GM12875 (cell line): ENCODE data around the gene SMPD3.

Experiments
- H3K4me3 ChIP-seq: one replicate; pipeline ENCODE4 v1.5.1; 2011; ENCODE audit warnings: low read depth, low read length, control low read depth
- TF ChIP-seq, protein P1 (sequence below): IDR thresholded peaks from 2 replicates; pipeline ENCODE4 v1.5.1; 2011; ENCODE audit warnings: low read depth, mild to moderate bottlenecking, control low read depth, inconsistent platforms, low read length, moderate library complexity, borderline replicate concordance; ENCODE audit not compliant: insufficient read depth

Gene SMPD3

DNA sequence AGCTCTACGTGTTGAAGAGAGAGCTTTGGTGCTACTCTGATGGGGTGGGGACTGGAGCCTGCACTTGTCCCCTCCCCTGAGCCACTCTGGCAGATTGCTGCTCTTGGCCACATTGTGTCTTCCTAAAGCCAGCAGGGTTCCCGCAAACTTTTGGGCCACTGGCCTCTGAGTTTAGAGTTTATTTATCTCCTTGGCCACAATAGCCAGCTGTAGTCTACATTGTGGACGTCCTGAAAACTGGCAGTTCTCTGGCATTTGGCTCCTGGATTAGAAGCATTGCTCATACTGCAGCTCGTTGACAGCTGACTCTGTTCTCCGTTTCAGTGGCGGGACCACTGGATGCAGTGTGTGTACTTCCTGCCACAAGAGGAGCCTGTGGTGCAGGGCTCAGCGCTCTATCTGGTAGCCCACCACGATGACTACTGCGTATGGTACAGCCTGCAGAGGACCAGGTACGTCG, 102.9 kb downstream of the SMPD3 start:
- TF ChIP-seq, protein P1, sequence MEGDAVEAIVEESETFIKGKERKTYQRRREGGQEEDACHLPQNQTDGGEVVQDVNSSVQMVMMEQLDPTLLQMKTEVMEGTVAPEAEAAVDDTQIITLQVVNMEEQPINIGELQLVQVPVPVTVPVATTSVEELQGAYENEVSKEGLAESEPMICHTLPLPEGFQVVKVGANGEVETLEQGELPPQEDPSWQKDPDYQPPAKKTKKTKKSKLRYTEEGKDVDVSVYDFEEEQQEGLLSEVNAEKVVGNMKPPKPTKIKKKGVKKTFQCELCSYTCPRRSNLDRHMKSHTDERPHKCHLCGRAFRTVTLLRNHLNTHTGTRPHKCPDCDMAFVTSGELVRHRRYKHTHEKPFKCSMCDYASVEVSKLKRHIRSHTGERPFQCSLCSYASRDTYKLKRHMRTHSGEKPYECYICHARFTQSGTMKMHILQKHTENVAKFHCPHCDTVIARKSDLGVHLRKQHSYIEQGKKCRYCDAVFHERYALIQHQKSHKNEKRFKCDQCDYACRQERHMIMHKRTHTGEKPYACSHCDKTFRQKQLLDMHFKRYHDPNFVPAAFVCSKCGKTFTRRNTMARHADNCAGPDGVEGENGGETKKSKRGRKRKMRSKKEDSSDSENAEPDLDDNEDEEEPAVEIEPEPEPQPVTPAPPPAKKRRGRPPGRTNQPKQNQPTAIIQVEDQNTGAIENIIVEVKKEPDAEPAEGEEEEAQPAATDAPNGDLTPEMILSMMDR = no peak

DNA sequence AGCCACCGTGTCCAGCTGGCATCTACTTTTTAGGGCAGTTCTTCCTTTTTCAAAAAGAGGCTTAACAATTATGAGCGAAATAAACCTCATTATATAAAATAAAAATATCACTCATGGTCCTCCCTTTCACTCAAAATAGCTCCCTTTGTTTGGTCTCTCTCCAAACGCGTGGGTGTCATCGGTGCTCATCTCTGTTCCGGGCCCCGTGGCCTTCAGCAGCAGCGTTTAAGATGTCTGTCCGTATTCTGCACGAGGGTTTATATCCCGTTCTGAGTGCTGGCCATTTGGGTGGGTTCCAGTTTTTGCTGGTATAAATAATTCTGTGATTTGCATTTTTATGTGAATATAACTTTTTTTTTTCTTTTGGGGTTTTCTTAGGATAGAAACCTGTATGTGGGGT, 104.1 kb downstream of the SMPD3 start:
- TF ChIP-seq, protein P1 = no peak
- no peak overlapping the region for H3K4me3 ChIP-seq

More for the DNA sequence above, 102.9 kb downstream of the SMPD3 start:
- H3K4me3 ChIP-seq = no peak overlapping the region

DNA sequence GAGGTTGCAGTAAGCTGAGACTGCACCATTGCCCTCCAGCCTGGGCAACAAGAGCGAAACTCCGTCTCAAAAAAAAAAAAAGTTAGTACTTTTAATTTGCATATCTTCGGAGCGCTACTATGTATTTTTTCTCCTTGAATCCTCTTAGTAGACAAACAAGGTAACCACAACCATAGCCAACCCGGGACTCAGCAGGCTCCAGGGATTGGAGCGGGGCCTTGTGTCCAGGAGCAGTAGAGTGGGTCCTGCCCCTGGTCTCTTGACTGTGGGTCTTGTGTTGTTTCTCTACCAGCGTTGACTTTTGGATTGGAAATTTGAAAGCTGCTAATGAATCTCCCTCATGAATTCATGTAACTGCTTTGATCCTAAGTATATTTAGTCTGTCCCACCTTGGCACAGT, 105.2 kb downstream of the SMPD3 start:
- TF ChIP-seq, protein P1 = no peak
- H3K4me3 ChIP-seq = no peak overlapping the region

DNA sequence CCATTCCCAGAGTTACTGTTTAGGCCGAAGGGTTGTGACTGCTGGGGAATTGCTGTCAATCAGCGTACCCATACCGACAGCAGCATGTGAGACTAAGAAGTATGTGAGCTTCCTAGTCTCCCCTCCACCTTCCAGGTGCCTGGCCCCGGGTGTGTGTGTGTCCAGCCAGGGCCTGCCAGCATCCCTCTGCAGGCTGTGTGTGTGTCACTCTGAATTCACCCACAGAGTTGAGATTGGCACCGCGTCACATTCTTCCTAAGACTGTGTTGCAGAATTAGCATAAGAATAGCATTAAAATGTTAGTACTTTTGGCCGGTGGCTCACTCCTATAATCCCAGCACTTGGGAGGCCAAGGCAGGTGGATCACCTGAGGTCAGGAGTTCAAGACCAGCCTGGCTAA, 105.7 kb downstream of the SMPD3 start:
- H3K4me3 ChIP-seq = no peak overlapping the region
- TF ChIP-seq, protein P1 = no peak

DNA sequence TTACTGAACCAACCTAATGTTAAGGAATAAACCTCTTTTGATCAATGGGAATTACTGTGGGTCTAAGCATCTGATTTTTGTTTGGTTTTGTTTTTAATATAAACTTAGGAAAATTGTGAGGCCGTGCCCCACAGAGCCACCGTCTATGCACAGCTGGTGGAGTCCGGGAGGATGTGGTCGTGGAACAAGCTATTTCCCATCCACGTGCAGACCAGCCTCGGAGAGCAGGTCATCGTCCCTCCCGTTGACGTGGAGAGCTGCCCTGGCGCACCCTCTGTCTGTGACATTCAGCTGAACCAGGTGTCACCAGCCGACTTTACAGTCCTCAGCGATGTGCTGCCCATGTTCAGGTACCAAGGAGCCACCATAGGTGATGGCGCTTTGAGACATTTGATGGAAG, 109.1 kb downstream of the SMPD3 start:
- TF ChIP-seq, protein P1 = no peak

DNA sequence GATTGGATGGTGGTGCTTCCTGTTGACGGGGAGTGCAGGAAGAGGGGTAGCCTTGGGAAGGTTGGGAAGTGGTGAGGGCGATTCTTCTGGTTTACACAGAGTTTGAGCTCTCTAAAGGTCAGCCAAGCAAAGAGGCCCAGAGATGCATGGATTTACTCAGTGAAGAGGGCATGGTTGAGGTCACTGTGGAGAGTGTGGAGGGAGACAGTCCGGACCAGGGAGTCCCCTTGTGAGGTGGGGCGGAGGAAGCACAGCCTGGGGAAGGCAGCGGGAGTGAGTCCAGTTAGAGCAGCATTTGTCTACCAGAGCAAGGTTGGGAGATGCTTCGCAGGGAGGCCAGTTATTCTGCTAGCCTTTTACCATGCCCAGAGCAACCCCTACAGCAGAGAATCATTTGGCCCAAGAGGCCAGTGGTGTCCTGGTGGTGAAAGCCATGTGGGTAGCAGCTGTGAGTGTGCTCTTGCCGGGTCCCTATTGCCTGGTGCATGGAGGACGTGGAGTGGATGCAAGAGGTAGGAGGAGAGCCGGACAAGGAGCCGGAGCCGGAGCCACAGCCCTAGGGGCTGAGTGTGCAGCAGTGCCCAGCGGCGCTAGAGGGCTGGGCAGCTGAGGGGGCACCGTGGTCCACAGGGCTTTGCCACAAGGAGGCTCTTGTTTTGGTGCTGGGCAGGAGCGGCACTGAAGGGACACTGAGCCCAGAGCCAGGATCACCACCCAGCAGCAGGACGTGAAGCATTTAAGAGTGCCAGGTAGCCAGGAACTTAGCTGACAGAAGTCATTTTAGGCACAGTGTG, 109.8 kb downstream of the SMPD3 start:
- H3K4me3 ChIP-seq = no peak overlapping the region
- TF ChIP-seq, protein P1 = no peak

More for the DNA sequence above, 109.1 kb downstream of the SMPD3 start:
- no peak overlapping the region for H3K4me3 ChIP-seq

DNA sequence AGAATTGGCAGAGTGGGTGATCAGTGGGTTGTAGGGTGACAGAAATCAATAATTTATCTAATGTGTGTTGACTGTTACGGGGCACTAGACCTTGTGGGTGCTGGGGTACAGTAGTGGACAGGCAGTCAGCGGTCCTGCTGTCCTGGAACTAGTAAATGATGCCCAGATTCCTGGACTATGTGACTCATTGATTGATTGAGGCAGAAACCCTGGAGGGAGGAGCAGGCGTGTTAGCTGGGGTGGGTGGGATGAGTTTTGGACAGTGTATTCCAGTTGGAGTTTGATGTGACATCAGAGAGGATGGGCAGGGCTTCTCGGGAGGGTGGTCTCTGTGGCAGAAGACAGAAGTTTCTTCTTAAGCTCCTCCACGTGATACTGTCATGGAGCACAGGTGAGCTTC, 113.1 kb downstream of the SMPD3 start:
- TF ChIP-seq, protein P1 = no peak
- H3K4me3 ChIP-seq = no peak overlapping the region
